HG02970 (cell line): Measurements from ENCODE around the gene ITGB1BP1.

Experiments used
- ATAC-seq: cut with Tn5 transposase; IDR thresholded peaks from one replicate; pipeline ENCODE4 v1.9.1; 2021; ENCODE audit warnings: mild to moderate bottlenecking, moderate library complexity, moderate number of reproducible peaks; ENCODE audit not compliant: unreplicated experiment, low FRiP score

ITGB1BP1 gene

GRCh38 chr2:9355270-9355669 is 68.1 kb downstream of the ITGB1BP1 start:
- ATAC-seq, result no peak

- ATAC-seq, result no peak
Observed at GRCh38 chr2:9354318-9354717, 69.0 kb downstream of the ITGB1BP1 start.
